Measurements from ENCODE around the gene SPOCK1. TPM values are rescaled to one million over a fixed set of nuclear protein-coding genes. Genes with fewer than 3 reads are reported as not detected.

Gene SPOCK1
- total RNA-seq, 1 donor: 0.42 TPM

DNA sequence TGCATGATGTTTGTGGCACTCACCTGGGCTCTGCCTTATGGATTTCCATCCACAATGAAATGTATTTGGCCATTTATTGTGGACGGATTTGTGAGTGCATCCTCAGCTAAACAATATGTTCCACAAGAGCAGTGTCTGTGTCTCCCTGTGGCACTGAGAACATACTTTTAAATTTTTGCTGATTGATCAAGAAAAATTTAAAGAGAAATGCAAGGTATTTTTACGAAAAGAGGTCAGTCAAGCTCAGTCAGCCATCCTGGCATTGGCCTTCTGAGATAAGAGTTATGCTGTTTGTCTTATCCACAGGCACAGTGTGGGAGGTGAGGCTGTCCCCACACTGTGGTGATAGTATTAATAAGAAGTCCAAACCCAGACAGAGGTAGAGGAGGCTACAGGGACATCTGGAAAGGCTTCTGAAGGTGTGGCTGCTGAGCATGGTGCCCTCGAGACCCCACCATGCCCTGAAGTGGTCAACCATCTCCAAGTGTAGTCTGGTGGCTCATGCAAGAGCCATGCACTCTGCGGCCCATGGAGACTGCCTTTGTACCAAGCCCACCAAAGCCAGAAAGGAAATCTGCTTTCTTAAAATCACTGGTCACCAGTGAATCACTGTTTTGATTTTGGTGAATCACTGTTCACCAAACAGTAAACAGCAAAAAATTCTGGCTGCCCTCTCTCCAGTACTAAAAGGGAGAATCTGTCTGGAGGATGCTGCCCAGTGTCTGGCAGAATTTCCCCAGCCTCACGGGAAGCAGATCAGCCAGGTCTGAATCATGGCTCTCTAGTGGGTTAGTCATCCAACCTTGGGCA, 28.8 kb downstream of the SPOCK1 start:
- H3K27me3 ChIP-seq (ENCODE audit: insufficient read depth, low read length): no peaks in the 10 kb centered on the region
- no peaks in the 10 kb centered on the region for H3K4me1 ChIP-seq (ENCODE audit: insufficient read depth, low read length)
- H3K9me3 ChIP-seq (ENCODE audit: low read depth, low read length): no peaks in the 10 kb centered on the region
- H3K4me3 ChIP-seq (ENCODE audit: low read length): no peak overlapping the region

DNA sequence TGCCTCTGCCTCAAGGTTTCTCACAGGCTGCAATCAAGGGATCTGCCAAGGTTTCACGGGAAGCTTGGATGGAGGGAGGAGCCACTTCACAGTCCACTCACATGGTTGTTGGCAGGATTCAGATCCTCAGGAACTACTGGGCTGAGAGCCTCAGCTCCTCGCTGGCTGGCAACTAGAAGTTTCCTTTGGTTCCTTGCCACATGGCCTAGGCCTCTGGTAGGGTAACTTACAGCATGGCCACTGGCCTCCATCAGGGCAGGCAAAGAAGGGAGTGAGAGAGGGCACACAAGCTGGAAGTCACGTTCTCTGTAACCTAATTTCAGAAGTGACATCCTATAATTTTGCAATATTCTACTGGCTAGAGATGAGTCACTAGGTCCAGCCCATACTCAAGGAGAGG, 32.2 kb downstream of the SPOCK1 start:
- H3K9me3 ChIP-seq (ENCODE audit: low read depth, low read length): no peaks in the 10 kb centered on the region
- H3K27me3 ChIP-seq (ENCODE audit: insufficient read depth, low read length): no peaks in the 10 kb centered on the region
- no peak overlapping the region for H3K4me3 ChIP-seq (ENCODE audit: low read length)
- no peaks in the 10 kb centered on the region for H3K4me1 ChIP-seq (ENCODE audit: insufficient read depth, low read length)

DNA sequence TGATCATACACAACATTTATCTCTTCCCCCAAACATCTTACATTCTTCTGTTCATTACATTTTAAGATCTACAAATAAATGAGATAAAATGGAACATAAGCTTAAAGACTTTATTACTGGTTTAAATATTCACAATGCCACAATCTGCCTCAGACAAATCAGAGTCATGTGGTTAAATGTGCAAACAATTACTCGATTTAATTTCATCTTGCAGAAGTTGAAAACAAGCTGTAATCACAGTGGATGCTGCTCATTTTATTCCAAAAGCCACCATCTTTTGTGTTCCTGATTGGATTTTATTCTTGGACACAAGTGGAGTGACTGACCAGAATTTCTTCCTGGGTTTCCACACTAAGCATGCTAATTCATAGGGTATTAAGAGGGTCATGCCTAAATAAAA, 33.2 kb downstream of the SPOCK1 start:
- no peaks in the 10 kb centered on the region for H3K9me3 ChIP-seq (ENCODE audit: low read depth, low read length)
- H3K4me3 ChIP-seq (ENCODE audit: low read length): no peak overlapping the region
- H3K4me1 ChIP-seq (ENCODE audit: insufficient read depth, low read length): no peaks in the 10 kb centered on the region
- H3K27me3 ChIP-seq (ENCODE audit: insufficient read depth, low read length): peaks cover 3% of the 10 kb centered on the region

DNA sequence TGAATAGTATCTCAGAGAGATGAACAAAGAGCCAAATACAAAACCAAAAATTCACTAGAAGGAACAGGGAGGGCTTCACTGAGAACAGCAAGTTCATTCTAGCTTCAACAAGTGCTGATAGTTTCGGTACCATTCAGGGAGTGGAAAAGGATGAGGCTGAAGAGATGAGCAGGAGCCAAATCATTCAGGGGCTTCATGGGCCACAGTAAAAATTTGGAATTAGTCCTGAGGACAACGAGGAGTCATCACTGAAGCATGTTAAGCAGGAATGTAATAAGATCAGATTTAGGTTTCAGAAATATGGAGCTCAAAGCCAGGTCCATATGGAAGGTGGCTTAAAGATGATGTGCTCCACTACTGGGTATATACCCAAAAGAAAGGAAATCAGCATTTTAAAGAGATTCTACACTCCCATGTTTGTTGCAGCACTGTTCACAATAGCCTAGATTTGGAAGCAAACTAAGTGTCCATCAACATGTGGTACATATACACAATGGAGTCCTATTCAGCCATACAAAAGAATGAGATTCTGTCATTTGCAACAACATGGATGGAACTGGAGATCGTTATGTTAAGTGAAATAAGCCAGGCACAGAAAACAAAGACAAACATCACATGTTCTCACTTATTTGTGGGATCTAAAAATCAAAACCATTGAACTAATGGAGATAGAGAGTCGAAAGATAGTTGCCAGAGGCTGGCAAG, 36.2 kb downstream of the SPOCK1 start:
- H3K4me1 ChIP-seq (ENCODE audit: insufficient read depth, low read length): no peaks in the 10 kb centered on the region
- H3K4me3 ChIP-seq (ENCODE audit: low read length): no peak overlapping the region
- peaks cover 3% of the 10 kb centered on the region for H3K27me3 ChIP-seq (ENCODE audit: insufficient read depth, low read length)
- H3K9me3 ChIP-seq (ENCODE audit: low read depth, low read length): no peaks in the 10 kb centered on the region

DNA sequence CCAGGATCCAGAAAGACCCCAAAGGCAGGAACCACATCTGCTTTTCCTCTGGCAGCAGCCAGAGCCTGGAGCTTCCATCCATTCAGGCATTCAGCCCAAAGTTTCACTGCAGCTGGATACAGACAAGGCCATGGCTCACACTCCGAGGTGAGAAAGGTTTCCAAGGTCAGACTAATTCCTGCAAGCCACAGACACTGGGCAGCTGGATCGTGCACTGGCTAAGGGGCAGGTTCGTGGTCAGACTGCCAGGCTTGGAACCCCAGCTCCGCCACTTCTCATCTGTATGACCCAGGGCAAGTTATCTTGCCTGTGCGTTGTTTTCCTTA, 36.9 kb downstream of the SPOCK1 start:
- no peaks in the 10 kb centered on the region for H3K4me1 ChIP-seq (ENCODE audit: insufficient read depth, low read length)
- no peaks in the 10 kb centered on the region for H3K9me3 ChIP-seq (ENCODE audit: low read depth, low read length)
- H3K27me3 ChIP-seq (ENCODE audit: insufficient read depth, low read length): peaks cover 3% of the 10 kb centered on the region

DNA sequence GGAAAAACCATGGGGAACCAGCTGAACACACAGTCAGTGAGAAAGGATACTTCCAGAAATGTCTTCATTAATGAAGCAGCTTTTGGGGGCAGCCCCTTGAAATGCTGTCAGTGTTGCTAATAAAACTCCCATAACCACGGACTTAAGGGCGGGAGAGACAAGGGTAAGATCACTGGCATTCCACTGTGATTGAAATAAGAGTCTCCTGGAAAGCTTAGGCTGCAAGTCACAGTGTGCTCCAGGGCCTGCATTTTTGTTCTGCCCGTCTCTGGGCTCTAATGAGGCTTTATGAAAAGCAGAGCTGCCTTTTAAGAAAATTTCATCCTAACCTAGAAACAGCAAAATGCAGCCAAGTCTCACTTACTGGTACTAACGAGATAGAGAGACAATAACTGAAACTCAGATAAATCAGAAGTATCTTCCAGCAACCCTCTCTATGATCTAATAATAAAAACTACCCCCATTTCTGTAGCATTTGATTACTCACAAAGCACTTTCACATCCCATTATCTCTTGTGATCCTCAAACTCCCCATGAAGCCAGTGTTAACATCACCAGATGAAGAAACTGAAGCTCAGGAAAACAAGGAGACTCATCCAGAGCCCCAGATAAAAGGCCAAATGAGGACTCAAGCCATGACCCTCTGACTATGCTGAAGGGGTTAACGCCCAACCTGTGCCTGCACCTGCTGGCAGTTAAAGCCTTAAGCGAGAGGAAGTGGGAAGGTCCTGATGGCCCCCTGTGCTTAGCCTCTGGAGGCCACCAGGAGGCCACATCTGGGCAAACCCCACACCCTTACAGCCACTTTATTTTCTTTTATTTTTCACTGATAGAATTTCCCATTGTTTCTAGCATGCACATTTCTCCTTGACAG, 37.5 kb downstream of the SPOCK1 start:
- H3K4me3 ChIP-seq (ENCODE audit: low read length): no peak overlapping the region
- H3K4me1 ChIP-seq (ENCODE audit: insufficient read depth, low read length): no peaks in the 10 kb centered on the region
- H3K27me3 ChIP-seq (ENCODE audit: insufficient read depth, low read length): peaks cover 3% of the 10 kb centered on the region
- no peaks in the 10 kb centered on the region for H3K9me3 ChIP-seq (ENCODE audit: low read depth, low read length)

More for the DNA sequence above, 36.9 kb downstream of the SPOCK1 start:
- no peak overlapping the region for H3K4me3 ChIP-seq (ENCODE audit: low read length)

DNA sequence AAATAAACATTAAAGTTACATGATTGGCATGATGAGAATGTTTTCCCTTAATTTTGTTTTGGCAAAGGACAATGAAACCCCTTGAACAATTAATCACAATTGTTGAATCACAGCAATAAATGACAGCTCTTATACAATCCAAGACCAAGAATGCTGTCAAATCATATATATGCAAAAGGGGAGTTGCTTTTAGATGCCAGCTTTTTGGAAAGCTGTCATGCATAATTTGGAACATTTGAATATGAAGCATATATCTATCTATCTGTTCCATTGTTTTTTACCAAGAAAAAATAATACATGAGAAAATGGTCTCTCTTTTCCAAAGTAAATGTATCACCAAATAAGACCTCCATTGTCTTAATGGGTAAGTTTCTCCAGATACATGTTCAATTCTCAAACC, 44.5 kb downstream of the SPOCK1 start:
- Histone ChIP-seq H3K9me3 (ENCODE audit: low read depth, low read length) (no peaks in the 10 kb centered on the region), H3K4me3 (ENCODE audit: low read length) (no peak overlapping the region), H3K4me1 (ENCODE audit: insufficient read depth, low read length) (no peaks in the 10 kb centered on the region), H3K27me3 (ENCODE audit: insufficient read depth, low read length) (no peaks in the 10 kb centered on the region)

DNA sequence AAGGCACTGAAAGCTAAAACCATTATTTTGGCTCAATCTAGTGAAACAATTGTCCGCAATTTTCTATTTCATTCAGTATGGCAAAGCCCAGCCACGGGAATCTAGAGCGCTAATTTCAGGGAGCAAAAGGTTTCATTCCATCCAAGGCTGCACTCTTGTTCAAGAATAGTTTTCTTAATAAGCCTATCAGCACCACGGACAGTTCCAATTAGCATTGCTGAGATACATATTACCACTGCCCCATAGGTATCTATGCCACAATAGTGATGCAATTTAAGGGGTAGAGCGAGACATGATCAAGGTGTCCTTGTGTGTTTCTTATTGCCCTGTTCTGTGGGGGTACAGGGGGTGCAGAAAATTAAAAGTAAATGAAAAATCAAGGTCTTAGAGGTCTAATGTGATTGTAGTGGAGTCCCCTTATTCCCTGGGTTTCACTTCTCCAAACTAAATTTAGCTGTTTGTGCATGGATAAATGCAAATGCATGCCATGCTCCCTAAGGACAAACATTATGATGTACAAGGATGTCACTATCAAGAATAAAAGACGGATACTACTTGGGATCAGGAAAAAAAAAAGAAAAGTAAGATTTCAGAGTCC, 45.5 kb downstream of the SPOCK1 start:
- no peak overlapping the region for H3K4me3 ChIP-seq (ENCODE audit: low read length)
- H3K27me3 ChIP-seq (ENCODE audit: insufficient read depth, low read length): no peaks in the 10 kb centered on the region
- no peaks in the 10 kb centered on the region for H3K4me1 ChIP-seq (ENCODE audit: insufficient read depth, low read length)
- H3K9me3 ChIP-seq (ENCODE audit: low read depth, low read length): no peaks in the 10 kb centered on the region

DNA sequence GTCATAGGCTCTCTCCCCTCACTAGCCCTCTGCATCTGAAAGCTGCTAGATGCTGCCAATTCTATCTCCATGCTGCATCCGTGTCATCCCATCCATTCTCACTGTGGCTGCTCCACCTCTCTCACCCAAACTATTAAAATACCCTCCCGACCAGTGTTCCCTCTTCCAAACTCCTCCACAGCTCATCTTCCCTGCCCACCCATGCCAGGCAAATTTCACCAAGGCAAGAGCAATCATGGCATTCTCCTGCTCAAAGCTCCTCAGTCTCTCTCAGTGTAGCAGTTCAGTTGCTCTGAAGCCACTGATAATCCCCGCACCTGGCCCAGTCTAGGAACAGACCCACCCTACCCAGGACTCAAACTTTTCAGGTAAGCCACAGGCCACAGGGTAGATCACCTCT, 48.4 kb downstream of the SPOCK1 start:
- no peaks in the 10 kb centered on the region for H3K27me3 ChIP-seq (ENCODE audit: insufficient read depth, low read length)
- H3K4me1 ChIP-seq (ENCODE audit: insufficient read depth, low read length): no peaks in the 10 kb centered on the region
- no peak overlapping the region for H3K4me3 ChIP-seq (ENCODE audit: low read length)
- no peaks in the 10 kb centered on the region for H3K9me3 ChIP-seq (ENCODE audit: low read depth, low read length)

DNA sequence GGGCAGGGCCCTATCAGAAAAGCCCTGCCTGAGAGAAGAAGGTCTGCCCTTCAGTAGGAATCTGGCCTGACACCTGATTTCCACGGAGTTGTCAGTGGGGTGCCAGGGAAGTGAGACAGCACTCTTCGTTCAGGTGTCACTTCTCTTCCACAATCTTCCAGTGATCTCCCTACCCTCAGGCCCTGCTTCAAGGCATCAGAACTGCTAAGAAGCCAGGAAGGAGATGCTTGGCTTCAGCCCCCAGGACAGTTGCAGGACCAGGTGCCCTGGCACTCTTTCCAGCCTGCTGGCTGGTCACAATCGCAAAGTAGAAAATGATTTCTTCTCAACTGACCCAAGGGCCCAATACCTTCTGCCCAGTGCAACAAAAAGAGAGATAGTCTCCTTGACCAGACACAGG, 50.3 kb downstream of the SPOCK1 start:
- no peak overlapping the region for H3K4me3 ChIP-seq (ENCODE audit: low read length)
- H3K4me1 ChIP-seq (ENCODE audit: insufficient read depth, low read length): no peaks in the 10 kb centered on the region
- H3K27me3 ChIP-seq (ENCODE audit: insufficient read depth, low read length): no peaks in the 10 kb centered on the region
- H3K9me3 ChIP-seq (ENCODE audit: low read depth, low read length): no peaks in the 10 kb centered on the region

DNA sequence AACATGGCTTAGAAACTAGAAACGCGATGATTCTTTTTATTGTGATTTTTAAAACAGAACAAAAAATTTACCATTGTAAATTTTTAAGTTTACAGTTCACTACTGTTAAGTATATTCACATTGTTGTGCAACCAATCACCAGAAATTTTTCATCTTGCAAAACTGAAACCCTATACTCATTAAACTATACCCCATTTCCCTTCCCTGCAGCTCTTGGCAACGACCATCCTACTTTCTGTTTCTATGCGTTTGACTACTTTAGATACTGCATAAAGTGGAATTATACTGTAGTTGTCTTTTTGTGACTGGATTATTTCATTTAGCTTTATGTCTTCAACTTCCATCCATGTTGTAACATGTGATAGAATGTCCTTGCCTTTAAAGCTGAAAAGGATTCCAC, 52.5 kb downstream of the SPOCK1 start:
- Histone ChIP-seq H3K9me3 (ENCODE audit: low read depth, low read length) (no peaks in the 10 kb centered on the region), H3K4me1 (ENCODE audit: insufficient read depth, low read length) (no peaks in the 10 kb centered on the region), H3K4me3 (ENCODE audit: low read length) (no peak overlapping the region), H3K27me3 (ENCODE audit: insufficient read depth, low read length) (no peaks in the 10 kb centered on the region)

DNA sequence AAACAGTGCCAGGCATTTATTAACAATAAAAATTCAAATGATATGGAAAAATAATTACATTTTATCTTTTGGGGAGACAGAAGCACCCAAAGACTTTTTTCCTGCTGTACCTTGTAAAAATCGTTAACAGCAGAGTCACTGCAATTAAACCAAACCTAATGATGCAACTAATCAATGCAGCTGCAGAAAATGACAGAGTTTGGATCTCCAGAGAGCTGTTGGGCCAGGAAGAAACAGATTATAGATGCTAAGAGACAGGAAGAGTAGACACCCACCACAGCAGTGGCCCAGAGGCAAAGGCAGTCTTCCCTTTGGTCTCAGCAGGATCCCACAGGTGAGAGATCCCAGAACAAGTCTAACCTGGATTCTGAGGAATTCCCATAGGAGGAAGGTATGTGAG, 53.0 kb downstream of the SPOCK1 start:
- H3K9me3 ChIP-seq (ENCODE audit: low read depth, low read length): no peaks in the 10 kb centered on the region
- H3K27me3 ChIP-seq (ENCODE audit: insufficient read depth, low read length): no peaks in the 10 kb centered on the region
- H3K4me3 ChIP-seq (ENCODE audit: low read length): no peak overlapping the region
- H3K4me1 ChIP-seq (ENCODE audit: insufficient read depth, low read length): no peaks in the 10 kb centered on the region

DNA sequence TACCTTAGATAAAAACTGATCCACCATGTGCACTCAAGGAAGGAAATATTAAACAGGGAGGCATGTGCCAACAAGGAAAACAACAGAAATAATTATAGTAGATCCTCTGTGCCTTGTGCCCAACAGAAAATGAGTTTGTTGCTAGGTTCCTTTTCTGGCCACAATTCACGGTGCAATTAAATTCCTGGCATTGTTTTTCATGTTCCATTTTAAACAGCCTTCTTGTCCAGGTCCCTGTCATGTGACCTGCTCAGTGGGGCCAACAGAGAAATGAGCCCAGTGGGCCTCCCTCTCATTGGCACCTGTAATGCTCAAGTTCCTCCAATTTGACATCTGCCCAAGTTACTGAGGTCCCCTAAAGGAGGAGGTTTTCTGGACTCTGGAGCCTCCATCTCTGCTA, 56.5 kb downstream of the SPOCK1 start:
- H3K27me3 ChIP-seq (ENCODE audit: insufficient read depth, low read length): no peaks in the 10 kb centered on the region
- H3K4me3 ChIP-seq (ENCODE audit: low read length): no peak overlapping the region
- H3K9me3 ChIP-seq (ENCODE audit: low read depth, low read length): no peaks in the 10 kb centered on the region
- no peaks in the 10 kb centered on the region for H3K4me1 ChIP-seq (ENCODE audit: insufficient read depth, low read length)

DNA sequence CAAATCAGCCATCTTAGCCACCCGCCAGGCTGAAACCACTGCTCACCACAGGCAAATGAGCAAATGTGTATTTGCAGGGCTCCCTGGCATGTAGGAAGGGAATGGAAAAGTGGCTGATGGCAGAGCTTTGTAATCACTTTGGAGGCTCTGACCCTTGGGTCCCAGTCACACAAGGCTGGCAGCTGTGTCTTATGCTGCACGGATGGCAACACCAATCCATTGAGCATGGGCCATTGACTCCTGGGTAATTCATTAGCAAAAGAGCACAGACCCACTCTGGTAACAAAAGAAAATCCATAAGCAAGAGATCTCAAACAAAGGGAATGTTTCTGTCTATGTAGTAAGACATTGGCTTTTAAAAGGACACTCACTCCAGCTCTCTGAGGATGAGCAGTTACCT, 57.6 kb downstream of the SPOCK1 start:
- Histone ChIP-seq H3K4me1 (ENCODE audit: insufficient read depth, low read length) (no peaks in the 10 kb centered on the region), H3K27me3 (ENCODE audit: insufficient read depth, low read length) (no peaks in the 10 kb centered on the region), H3K4me3 (ENCODE audit: low read length) (no peak overlapping the region), H3K9me3 (ENCODE audit: low read depth, low read length) (no peaks in the 10 kb centered on the region)

DNA sequence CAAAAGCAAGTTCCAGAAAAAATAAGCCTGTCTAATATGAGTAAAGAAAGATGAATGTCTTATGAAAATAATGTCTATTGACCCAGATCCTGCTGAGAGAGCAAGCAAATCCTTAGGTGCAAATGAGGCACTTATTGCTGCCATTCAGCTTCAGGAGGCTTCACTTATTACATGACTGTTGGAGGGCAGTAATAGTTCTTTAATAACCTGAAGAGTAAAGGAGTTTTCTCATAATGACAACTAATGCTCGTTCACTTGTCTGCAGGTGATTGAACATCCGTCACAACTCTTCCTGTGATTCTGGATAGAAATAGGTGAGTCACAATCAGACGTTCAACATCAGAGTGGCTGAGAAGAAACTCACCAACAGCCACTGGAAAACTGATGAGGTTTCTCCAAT, 58.3 kb downstream of the SPOCK1 start:
- no peaks in the 10 kb centered on the region for H3K9me3 ChIP-seq (ENCODE audit: low read depth, low read length)
- H3K4me1 ChIP-seq (ENCODE audit: insufficient read depth, low read length): no peaks in the 10 kb centered on the region
- no peak overlapping the region for H3K4me3 ChIP-seq (ENCODE audit: low read length)
- H3K27me3 ChIP-seq (ENCODE audit: insufficient read depth, low read length): no peaks in the 10 kb centered on the region
